H9 (cell line): ENCODE measurements around the gene UNC79. TPM values are rescaled to one million over a fixed set of nuclear protein-coding genes. Genes with fewer than 3 reads are reported as not detected.
A peak's percentile ranks its signal among the peaks of the same experiment; 100 is the strongest.

Experiments
- DNase-seq: peaks from one replicate; pipeline ENCODE4 v3.0.0-alpha.2; 2017
- H2AFZ ChIP-seq: one replicate; pipeline ENCODE4 v1.6.1; 2013; ENCODE audit warnings: mild to moderate bottlenecking, low read length, control low read depth, moderate library complexity
- H2AK5ac ChIP-seq: 2 replicates; pipeline ENCODE4 v1.6.1; 2013; ENCODE audit warnings: low read length, control low read depth, mixed read lengths; ENCODE audit not compliant: insufficient read length
- H2BK120ac ChIP-seq: one replicate; pipeline ENCODE4 v1.6.1; 2013; ENCODE audit warnings: low read depth, mild to moderate bottlenecking, low read length, control low read depth, inconsistent platforms; ENCODE audit not compliant: poor library complexity, severe bottlenecking
- H2BK12ac ChIP-seq: 2 replicates; pipeline ENCODE4 v1.6.1; 2013; ENCODE audit warnings: low read length, control low read depth, mixed read lengths, low read depth; ENCODE audit not compliant: insufficient read length
- H2BK15ac ChIP-seq: 2 replicates; pipeline ENCODE4 v1.6.1; 2013; ENCODE audit warnings: low read depth, low read length, control low read depth
- H2BK20ac ChIP-seq: one replicate; pipeline ENCODE4 v1.6.1; 2013; ENCODE audit warnings: low read depth, mild to moderate bottlenecking, low read length, control low read depth, inconsistent platforms; ENCODE audit not compliant: poor library complexity, severe bottlenecking
- H2BK5ac ChIP-seq: 2 replicates; pipeline ENCODE4 v1.6.1; 2013; ENCODE audit warnings: low read length, control low read depth, mixed read lengths; ENCODE audit not compliant: insufficient read length
- H3K14ac ChIP-seq: 2 replicates; pipeline ENCODE4 v1.6.1; 2013; ENCODE audit warnings: low read length, control low read depth; ENCODE audit not compliant: insufficient read depth
- H3K18ac ChIP-seq: 2 replicates; pipeline ENCODE4 v1.6.1; 2013; ENCODE audit warnings: low read depth, mild to moderate bottlenecking, mixed read lengths, low read length, control low read depth; ENCODE audit not compliant: insufficient read length
- H3K23ac ChIP-seq: 2 replicates; pipeline ENCODE4 v1.6.1; 2013; ENCODE audit warnings: low read length, control low read depth, mixed read lengths, low read depth; ENCODE audit not compliant: insufficient read length
- H3K23me2 ChIP-seq: 2 replicates; pipeline ENCODE4 v1.6.1; 2013; ENCODE audit warnings: low read depth, mild to moderate bottlenecking, mixed read lengths, low read length, control low read depth; ENCODE audit not compliant: insufficient read length, poor library complexity, severe bottlenecking
- H3K27ac ChIP-seq: 2 replicates; pipeline ENCODE4 v1.5.1; 2013; ENCODE audit warnings: low read length, control low read depth, mixed read lengths, low read depth; ENCODE audit not compliant: insufficient read length
- H3K27me3 ChIP-seq: 2 replicates; pipeline ENCODE4 v1.6.1; 2013; ENCODE audit warnings: low read length, control low read depth, inconsistent platforms; ENCODE audit not compliant: insufficient read depth
- H3K4ac ChIP-seq: 2 replicates; pipeline ENCODE4 v1.6.1; 2013; ENCODE audit warnings: low read depth, mild to moderate bottlenecking, control low read depth, inconsistent platforms, low read length, moderate library complexity
- H3K4me1 ChIP-seq: 2 replicates; pipeline ENCODE4 v1.6.1; 2013; ENCODE audit warnings: low read length, control low read depth, inconsistent platforms; ENCODE audit not compliant: insufficient read depth
- H3K4me2 ChIP-seq: 2 replicates; pipeline ENCODE4 v1.6.1; 2013; ENCODE audit warnings: low read length, control low read depth, mixed read lengths; ENCODE audit not compliant: insufficient read length, insufficient read depth
- H3K56ac ChIP-seq: 2 replicates; pipeline ENCODE4 v1.6.1; 2013; ENCODE audit warnings: low read depth, mild to moderate bottlenecking, mixed read lengths, low read length, control low read depth; ENCODE audit not compliant: insufficient read length
- H3K79me1 ChIP-seq: 2 replicates; pipeline ENCODE4 v1.6.1; 2013; ENCODE audit warnings: low read depth, mild to moderate bottlenecking, moderate library complexity, low read length, control low read depth, inconsistent platforms; ENCODE audit not compliant: insufficient read depth, poor library complexity, severe bottlenecking
- H3K79me2 ChIP-seq: 2 replicates; pipeline ENCODE4 v1.6.1; 2013; ENCODE audit warnings: low read length, control low read depth, inconsistent platforms; ENCODE audit not compliant: insufficient read depth
- H3K9ac ChIP-seq: 2 replicates; pipeline ENCODE4 v1.6.1; 2013; ENCODE audit warnings: low read length, control low read depth, mixed read lengths; ENCODE audit not compliant: insufficient read length; ENCODE audit errors: extremely low read depth
- H3K9me3 ChIP-seq: one replicate; pipeline ENCODE4 v1.6.1; 2013; ENCODE audit warnings: low read depth, low read length, inconsistent platforms; ENCODE audit not compliant: control insufficient read depth
- H3T11ph ChIP-seq: one replicate; pipeline ENCODE4 v1.6.1; 2013; ENCODE audit warnings: mild to moderate bottlenecking, low read length, control low read depth, inconsistent platforms
- H4K20me1 ChIP-seq: one replicate; pipeline ENCODE4 v1.6.1; 2013; ENCODE audit not compliant: control insufficient read depth, insufficient read length, insufficient read depth
- H4K5ac ChIP-seq: 2 replicates; pipeline ENCODE4 v1.6.1; 2013; ENCODE audit warnings: low read depth, mild to moderate bottlenecking, mixed read lengths, low read length, control low read depth; ENCODE audit not compliant: insufficient read length
- H4K8ac ChIP-seq: replicated peaks from 2 replicates; pipeline ENCODE4 v1.6.1; 2013; ENCODE audit warnings: low read length, control low read depth, mixed read lengths, low read depth; ENCODE audit not compliant: insufficient read length
- H4K91ac ChIP-seq: 2 replicates; pipeline ENCODE4 v1.6.1; 2013; ENCODE audit warnings: low read depth, mild to moderate bottlenecking, moderate library complexity, mixed read lengths, low read length, control low read depth; ENCODE audit not compliant: insufficient read length
- H3K27ac Mint-ChIP-seq, 3 experiments: 2 replicates in 2 of 3; 3 replicates in 1 of 3; pipeline ENCODE4 v1.8.0; 2020 to 2021; ENCODE audit warnings: mixed read lengths in 3 of 3, mild to moderate bottlenecking in 1 of 3, moderate library complexity in 1 of 3
- H3K27me3 Mint-ChIP-seq: 2 replicates; pipeline ENCODE4 v1.8.0; 2021; ENCODE audit warnings: low read depth, mild to moderate bottlenecking, moderate library complexity, mixed read lengths
- H3K36me3 Mint-ChIP-seq, 3 experiments: 2 replicates in 2 of 3; 3 replicates in 1 of 3; pipeline ENCODE4 v1.8.0; 2020 to 2021; ENCODE audit warnings: low read depth in 3 of 3, mixed read lengths in 3 of 3; ENCODE audit not compliant: insufficient read depth in 1 of 3
- H3K4me1 Mint-ChIP-seq, 2 experiments: 2 replicates each; pipeline ENCODE4 v1.8.0; 2020; ENCODE audit warnings: mixed read lengths in 2 of 2
- H3K4me3 Mint-ChIP-seq, 2 experiments: 2 replicates in 1 of 2; 3 replicates in 1 of 2; pipeline ENCODE4 v1.8.0; 2020 to 2021; ENCODE audit warnings: mild to moderate bottlenecking in 2 of 2, mixed read lengths in 2 of 2, moderate library complexity in 1 of 2
- H3K9me3 Mint-ChIP-seq, 2 experiments: 2 replicates in 1 of 2; 3 replicates in 1 of 2; pipeline ENCODE4 v1.8.0; 2020; ENCODE audit warnings: mild to moderate bottlenecking in 2 of 2, mixed read lengths in 2 of 2, moderate library complexity in 1 of 2
- WGBS: extraction: QIAGEN DNeasy Blood & Tissue Kit; methylation state at CpG from one replicate; pipeline ENCODE4 v1.1.7; 2013; ENCODE audit warnings: missing lambda C conversion rate, low lambda C conversion rate, mixed read lengths; ENCODE audit not compliant: insufficient read length; ENCODE audit errors: extremely low coverage; 5-methylcytosine and 5-hydroxymethylcytosine counted together
- total RNA-seq: library from RNA; stranded (reverse); gene quantifications from 2 replicates; pipeline ENCODE4 v1.2.1, GENCODE V29; 2021
- TF ChIP-seq, protein P1 (sequence below): fragments of 200-600 bp; sonication (generic); conservative IDR thresholded peaks from 3 replicates; pipeline ENCODE4 v1.8.0; 2021; ENCODE audit warnings: antibody characterized with exemption, mild to moderate bottlenecking

UNC79 gene
- total RNA-seq, 1 experiment from 2014 or later, result 3.0 TPM

DNA sequence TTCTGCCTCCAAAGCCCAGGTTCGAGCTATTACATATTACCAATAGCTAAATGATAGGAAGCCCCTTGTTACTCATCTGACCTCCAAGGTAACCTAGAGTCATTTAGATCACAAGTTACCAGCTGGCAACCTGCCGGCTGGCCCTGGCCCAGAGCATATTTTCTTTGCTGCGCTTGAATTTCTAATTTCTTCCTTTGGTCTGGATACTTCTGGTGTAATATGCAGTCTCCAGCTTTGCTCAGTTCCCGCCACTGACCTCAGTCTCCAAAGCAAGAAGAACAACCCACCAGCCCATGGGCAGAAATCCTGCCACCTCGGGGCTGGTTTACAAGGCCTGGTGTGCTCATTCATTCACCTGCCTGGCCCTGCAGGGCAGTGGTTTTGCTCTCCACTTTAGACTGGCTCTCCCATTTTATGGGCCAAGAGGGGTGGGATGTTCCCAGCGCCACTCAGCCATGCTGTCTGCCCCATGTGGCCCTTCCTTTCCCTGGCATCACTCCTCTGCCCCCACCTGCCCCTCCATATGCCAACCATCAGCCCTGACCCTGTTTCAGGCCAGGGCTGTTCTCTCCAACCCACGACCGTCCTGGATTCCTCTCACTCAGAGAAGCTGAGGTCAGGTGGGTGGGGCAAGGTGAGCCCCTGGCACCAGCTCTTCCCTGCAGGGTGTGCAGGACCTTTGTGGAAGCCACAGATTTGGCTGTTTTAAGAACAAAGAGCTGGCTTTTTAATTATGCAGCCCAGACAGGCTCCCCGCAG is 281.5 kb downstream of the UNC79 start:
- H3K9me3 ChIP-seq, result no peaks in the 10 kb centered on the region
- WGBS, result no CpG with 5 or more reads among the region's 9 CpGs
- H3K9me3 Mint-ChIP-seq, result no peaks in the 10 kb centered on the region
- no peaks in the 10 kb centered on the region for H3K79me2 ChIP-seq
- no peak overlapping the region for H3T11ph ChIP-seq
- H3K14ac ChIP-seq, result no peak overlapping the region; the same call in none of the 2 replicates
- H3K4me3 Mint-ChIP-seq, result no peak overlapping the region; a peak in 1 of 5 replicates
- H3K23ac ChIP-seq, result no peak overlapping the region
- no peaks in the 10 kb centered on the region for H3K79me1 ChIP-seq
- H3K4me2 ChIP-seq, result no peak overlapping the region
- no peak overlapping the region for H2AFZ ChIP-seq
- no peak overlapping the region for H2AK5ac ChIP-seq
- H3K36me3 Mint-ChIP-seq, result no peaks in the 10 kb centered on the region; a peak in 1 of 7 replicates
- H4K91ac ChIP-seq, result no peak overlapping the region
- no peaks in the 10 kb centered on the region; the same call in 1 of the 2 replicates for H3K4me1 ChIP-seq
- no peak overlapping the region for H2BK120ac ChIP-seq
- no peaks in the 10 kb centered on the region for H3K27me3 ChIP-seq
- no peak overlapping the region for H3K18ac ChIP-seq
- H3K23me2 ChIP-seq, result no peaks in the 10 kb centered on the region
- no peak overlapping the region for H4K5ac ChIP-seq
- H3K4ac ChIP-seq, result no peak overlapping the region
- TF ChIP-seq, protein P1, sequence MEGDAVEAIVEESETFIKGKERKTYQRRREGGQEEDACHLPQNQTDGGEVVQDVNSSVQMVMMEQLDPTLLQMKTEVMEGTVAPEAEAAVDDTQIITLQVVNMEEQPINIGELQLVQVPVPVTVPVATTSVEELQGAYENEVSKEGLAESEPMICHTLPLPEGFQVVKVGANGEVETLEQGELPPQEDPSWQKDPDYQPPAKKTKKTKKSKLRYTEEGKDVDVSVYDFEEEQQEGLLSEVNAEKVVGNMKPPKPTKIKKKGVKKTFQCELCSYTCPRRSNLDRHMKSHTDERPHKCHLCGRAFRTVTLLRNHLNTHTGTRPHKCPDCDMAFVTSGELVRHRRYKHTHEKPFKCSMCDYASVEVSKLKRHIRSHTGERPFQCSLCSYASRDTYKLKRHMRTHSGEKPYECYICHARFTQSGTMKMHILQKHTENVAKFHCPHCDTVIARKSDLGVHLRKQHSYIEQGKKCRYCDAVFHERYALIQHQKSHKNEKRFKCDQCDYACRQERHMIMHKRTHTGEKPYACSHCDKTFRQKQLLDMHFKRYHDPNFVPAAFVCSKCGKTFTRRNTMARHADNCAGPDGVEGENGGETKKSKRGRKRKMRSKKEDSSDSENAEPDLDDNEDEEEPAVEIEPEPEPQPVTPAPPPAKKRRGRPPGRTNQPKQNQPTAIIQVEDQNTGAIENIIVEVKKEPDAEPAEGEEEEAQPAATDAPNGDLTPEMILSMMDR, result no peak
- no peaks in the 10 kb centered on the region; the same call in none of the 2 replicates for H3K27me3 Mint-ChIP-seq
- H3K56ac ChIP-seq, result no peak overlapping the region
- DNase-seq, result no peak
- H4K8ac ChIP-seq, result no peak overlapping the region
- no peak overlapping the region for H2BK20ac ChIP-seq
- H2BK12ac ChIP-seq, result no peak overlapping the region
- H3K27ac ChIP-seq, result no peak overlapping the region
- no peaks in the 10 kb centered on the region for H4K20me1 ChIP-seq
- 0 out of 7 replicates have a peak overlapping the region, but pooled peaks of 1 of the 3 experiments have one; percentile 55 for H3K27ac Mint-ChIP-seq
- peaks cover 20 to 21% of the 10 kb centered on the region in 2 experiments for H3K4me1 Mint-ChIP-seq
- no peak overlapping the region for H2BK15ac ChIP-seq
- no peak overlapping the region for H3K9ac ChIP-seq
- no peak overlapping the region for H2BK5ac ChIP-seq
